ENCODE measurements around the gene KCTD18.

Gene KCTD18

DNA sequence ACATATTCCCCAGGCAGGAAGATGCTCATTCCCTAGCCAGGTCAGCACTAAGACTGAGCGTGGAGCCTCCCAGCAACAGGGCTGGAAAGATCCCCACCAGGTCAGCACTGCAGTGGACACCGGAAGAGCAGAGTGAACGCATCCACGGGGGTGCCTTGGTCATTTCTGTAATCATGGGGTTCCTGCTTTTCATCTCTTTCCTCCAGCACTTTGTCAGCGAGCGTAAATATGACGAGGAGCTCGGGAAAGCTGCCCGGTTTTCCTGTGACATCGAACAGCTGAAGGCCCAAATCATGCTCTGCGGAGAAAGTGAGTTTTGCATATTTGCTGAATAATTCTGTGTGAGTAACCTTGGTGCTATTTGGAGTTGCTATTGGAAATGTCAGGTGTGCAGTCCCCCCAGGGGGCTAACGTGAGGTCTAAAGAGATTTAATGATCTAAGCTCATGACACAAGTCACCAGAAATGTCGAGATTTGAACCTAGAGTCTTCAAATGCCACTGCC is 40.1 kb downstream of the KCTD18 start:
- Histone ChIP-seq H3K27me3 (no peaks in the 10 kb centered on the region), H3K27ac (no peak overlapping the region), H3K36me3 (peaks cover 24 to 97% (median 67%) of the 10 kb centered on the region in 11 experiments; a peak in 21 of 22 replicates), H4K20me1 (no peaks in the 10 kb centered on the region; a peak in 1 of 22 replicates), H3K4me1 (peaks cover 0 to 13% (median 6%) of the 10 kb centered on the region in 10 experiments; a peak in 8 of 20 replicates), H3K9me3 (replicated peaks in 1 of 11) (no peaks in the 10 kb centered on the region), H3K9ac (0 out of 22 replicates have a peak overlapping the region, but pooled peaks of 1 of the 11 experiments have one; percentile 22), H3K4me2 (no peak overlapping the region), H3K4me3 (no peak overlapping the region)
- no peak for TF ChIP-seq Cebpa-rat (IDR thresholded peaks at IDR 0.05)

DNA sequence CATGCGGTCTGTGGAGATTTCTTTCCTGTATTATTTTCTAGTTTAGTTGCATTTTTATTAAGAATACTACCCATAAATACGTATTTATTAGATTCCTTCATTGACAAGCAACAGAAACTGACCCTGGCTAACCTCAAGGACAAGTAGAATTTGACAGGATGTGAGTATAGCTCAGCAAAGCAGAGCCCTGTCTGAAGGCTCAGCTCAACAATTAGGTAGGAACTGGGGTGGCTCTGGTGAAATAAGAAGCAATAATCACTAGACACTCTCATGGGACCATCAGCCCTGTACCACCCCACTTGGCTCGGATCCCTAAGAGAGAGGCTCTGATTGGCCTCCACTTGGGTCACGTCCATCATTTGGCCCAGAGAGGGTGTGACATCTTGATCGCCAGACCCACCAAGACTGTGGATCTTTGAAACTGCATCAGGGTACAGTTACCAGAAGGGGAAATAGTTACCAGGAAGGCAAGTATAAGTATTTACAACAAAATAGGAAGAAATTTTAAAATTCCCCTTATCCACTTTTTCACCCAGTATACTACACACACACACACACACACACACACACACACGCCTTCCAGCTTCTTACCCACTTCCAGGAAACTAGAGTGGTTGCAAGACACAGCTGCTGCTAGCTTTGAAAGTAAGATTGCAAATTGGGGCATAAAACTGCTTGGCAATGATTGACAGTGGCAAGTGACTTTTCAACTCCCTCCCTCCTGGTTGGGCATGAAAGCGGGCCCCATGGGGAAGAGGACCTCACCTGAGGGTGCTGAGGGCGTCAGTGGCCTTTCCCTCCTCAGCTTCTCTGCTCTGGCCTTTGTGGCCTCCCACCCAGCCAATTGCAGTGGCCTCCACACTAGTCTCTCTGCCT is 41.8 kb downstream of the KCTD18 start:
- Histone ChIP-seq H3K9ac (no peak overlapping the region), H3K4me3 (no peak overlapping the region), H3K27me3 (no peaks in the 10 kb centered on the region), H3K36me3 (peaks cover 12 to 91% (median 60%) of the 10 kb centered on the region in 11 experiments; a peak in 21 of 22 replicates), H3K4me2 (no peak overlapping the region), H3K4me1 (peaks cover 0 to 13% (median 6%) of the 10 kb centered on the region in 10 experiments; a peak in 8 of 20 replicates), H4K20me1 (no peaks in the 10 kb centered on the region; a peak in 1 of 22 replicates), H3K27ac (no peak overlapping the region), H3K9me3 (replicated peaks in 1 of 11) (no peaks in the 10 kb centered on the region)
- TF ChIP-seq Cebpa-rat (IDR thresholded peaks at IDR 0.05): no peak

DNA sequence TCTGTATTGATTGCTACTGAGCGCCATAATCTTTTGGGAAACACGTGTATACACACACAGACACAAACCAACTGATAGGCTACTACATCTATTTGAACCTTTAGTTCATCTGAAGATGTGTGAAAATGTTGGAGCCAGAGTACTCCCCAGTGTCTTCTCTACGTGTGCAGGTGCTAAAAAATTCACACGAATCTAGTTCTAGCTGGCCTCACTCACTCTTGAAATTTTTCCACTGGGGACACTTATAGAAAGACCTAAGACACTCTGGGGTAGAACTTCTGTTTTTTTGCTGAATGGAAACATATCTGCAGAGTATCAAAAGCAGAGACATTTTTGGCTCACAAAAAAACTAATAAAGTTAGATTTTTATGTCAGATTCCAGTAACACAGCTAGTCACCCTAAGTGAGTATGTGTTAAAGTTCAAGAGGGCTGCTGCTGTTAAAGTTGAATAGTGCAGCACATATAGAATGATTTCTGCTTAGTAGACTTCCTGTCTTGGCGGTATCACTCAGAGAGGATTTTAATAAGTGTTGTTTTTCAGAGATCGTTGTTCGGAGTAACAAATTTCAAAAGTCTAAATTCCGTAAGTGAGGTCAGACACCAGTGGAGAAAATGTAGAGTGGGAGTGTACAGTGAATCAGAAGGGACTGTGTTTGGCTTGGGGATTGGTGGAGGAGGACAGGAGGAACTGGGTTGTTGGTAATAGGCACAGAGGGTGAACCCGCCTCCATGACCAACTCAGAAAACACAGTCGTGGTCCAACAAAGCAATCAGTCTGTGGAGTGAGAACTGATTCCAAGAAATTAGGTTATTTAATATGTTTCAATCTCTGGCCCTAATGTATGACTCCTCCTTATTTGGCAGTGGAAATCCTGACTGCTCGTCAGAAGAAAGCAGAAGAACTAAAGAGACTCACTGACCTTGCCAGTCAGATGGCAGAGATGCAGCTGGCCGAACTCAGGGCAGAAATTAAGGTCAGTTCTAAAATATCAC is 43.1 kb downstream of the KCTD18 start:
- no peak overlapping the region for H3K27ac ChIP-seq

DNA sequence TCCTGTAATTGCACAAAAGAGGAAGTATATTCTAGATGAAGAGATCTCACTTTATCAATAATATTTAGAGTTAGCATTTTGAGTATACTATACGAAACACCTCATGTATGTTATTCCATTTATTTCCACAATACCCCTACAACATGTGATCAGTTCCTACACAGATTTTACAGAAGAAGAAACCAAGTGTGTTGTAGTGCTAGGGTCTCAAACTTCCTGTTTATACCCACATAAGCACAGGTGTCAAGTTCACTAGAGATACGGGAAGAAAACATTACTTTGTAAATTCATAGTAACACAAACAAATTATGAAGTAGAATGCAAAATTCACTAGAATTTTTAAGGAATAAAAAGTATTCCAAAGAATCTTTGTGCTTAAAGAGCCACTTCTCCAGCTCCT is 46.4 kb downstream of the KCTD18 start:
- H3K4me3 ChIP-seq: no peak overlapping the region
- H3K4me2 ChIP-seq: no peak overlapping the region
- H3K27ac ChIP-seq: no peak overlapping the region
- no peaks in the 10 kb centered on the region for H4K20me1 ChIP-seq
- no peak overlapping the region for H3K9ac ChIP-seq
- H3K4me1 ChIP-seq: no peaks in the 10 kb centered on the region
- H3K27me3 ChIP-seq: no peaks in the 10 kb centered on the region
- TF ChIP-seq Cebpa-rat (IDR thresholded peaks at IDR 0.05): no peak
- peaks cover 14 to 84% (median 42%) of the 10 kb centered on the region in 11 experiments for H3K36me3 ChIP-seq
- H3K9me3 ChIP-seq (replicated peaks in 1 of 11): no peaks in the 10 kb centered on the region

More for the DNA sequence above, 43.1 kb downstream of the KCTD18 start:
- Histone ChIP-seq H3K4me3 (no peak overlapping the region), H3K36me3 (peaks cover 17 to 91% (median 56%) of the 10 kb centered on the region in 11 experiments), H3K9me3 (replicated peaks in 1 of 11) (no peaks in the 10 kb centered on the region), H3K27me3 (no peaks in the 10 kb centered on the region), H3K4me1 (peaks cover 0 to 13% (median 6%) of the 10 kb centered on the region in 10 experiments; a peak in 8 of 20 replicates), H3K4me2 (no peak overlapping the region), H4K20me1 (no peaks in the 10 kb centered on the region; a peak in 1 of 22 replicates), H3K9ac (no peak overlapping the region)
- no peak for TF ChIP-seq Cebpa-rat (IDR thresholded peaks at IDR 0.05)

DNA sequence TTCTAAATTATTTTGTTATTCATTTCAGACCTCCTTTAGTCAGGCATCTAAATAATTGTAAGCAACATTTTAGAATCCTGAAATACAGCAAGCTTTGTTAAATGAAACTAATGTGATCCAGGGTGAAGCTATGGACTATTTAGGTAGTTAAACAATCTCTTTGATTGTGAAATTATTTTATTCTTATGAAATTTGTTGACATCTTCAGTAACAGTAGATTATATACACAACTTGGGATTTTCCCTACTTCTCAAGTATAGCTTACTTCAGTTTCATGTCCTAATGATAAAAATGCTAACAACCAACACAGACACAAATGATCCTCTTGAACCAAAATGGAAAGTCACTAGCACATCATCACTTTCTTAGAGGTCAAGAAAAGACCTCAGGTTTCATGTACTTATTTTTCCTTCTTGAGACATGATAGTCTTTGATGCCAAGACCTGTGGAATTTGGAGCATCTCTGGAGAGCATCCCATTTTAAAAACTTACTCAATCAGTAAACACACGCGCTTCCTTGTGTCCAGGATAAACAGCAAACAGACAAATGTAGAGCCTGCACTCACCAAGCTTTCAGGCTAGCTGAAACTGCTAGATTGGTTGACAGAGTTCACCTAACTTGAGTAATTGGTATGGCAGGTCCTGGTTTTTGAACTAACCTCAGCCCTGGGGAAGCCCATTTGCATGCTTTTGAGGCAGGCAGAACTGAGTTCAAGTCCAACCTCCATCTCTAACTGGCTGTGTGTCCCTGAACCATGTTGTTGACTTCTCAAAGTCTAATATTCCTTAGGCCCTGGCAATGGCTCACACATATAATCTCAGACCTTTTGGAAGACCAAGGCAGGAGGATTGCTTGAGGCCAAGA is 47.8 kb downstream of the KCTD18 start:
- Histone ChIP-seq H3K4me3 (no peak overlapping the region), H3K4me1 (no peaks in the 10 kb centered on the region), H3K27me3 (no peaks in the 10 kb centered on the region), H3K36me3 (peaks cover 8 to 79% (median 28%) of the 10 kb centered on the region in 11 experiments), H4K20me1 (no peaks in the 10 kb centered on the region), H3K27ac (no peak overlapping the region), H3K9me3 (replicated peaks in 1 of 11) (no peaks in the 10 kb centered on the region), H3K9ac (no peak overlapping the region), H3K4me2 (no peak overlapping the region)
- TF ChIP-seq Cebpa-rat (IDR thresholded peaks at IDR 0.05): no peak

DNA sequence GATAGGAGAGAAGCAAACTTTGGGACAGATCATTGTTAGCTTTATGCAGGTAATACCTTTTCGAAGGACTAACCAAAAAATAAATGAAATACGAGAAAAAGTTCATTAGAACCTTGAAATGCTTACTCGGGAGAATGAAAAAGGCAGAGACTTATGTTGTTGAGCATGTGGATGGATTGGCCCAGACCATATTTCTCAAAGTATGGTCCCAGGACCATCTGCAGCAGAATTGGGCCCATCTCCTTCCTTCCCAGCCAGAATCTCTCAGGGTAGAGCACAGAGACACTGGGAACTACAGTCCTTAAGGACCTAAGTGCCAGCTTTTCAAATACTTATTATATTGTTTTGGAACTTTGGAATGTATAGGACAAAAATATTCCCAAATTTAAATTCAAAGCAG is 50.8 kb downstream of the KCTD18 start:
- TF ChIP-seq Cebpa-rat (IDR thresholded peaks at IDR 0.05): no peak
- Histone ChIP-seq H3K27ac (no peak overlapping the region), H3K9ac (no peak overlapping the region), H3K9me3 (replicated peaks in 1 of 11) (no peaks in the 10 kb centered on the region), H3K4me2 (no peak overlapping the region), H3K4me3 (no peak overlapping the region), H3K36me3 (peaks cover 1 to 77% (median 25%) of the 10 kb centered on the region in 11 experiments; a peak in 20 of 22 replicates), H3K27me3 (no peaks in the 10 kb centered on the region), H4K20me1 (no peaks in the 10 kb centered on the region), H3K4me1 (no peaks in the 10 kb centered on the region)

DNA sequence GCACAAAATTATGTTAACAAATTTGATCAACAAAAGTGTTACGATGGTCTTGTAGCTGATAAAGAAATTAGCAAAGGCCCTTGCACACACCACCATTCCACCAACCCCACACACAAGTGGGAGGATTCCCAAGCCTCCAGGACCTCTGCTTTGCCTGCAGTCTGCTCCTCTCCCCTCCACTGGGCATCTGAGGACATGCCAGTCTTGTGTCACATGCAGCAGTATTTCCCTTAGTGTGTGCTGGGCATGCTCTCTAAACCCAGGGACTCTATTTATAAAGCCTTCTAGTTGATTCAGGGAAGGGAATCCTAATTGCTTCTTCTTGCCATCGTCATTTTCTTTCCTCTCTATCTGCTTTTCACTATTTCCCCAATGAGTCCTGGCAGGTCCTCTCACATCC is 53.3 kb downstream of the KCTD18 start:
- Histone ChIP-seq H3K27me3 (no peaks in the 10 kb centered on the region), H3K9ac (no peak overlapping the region), H4K20me1 (no peaks in the 10 kb centered on the region), H3K4me3 (no peak overlapping the region), H3K4me1 (peaks cover 0 to 4% (median 0%) of the 10 kb centered on the region in 10 experiments; a peak in 7 of 20 replicates), H3K27ac (no peak overlapping the region), H3K4me2 (no peak overlapping the region), H3K9me3 (replicated peaks in 1 of 11) (no peaks in the 10 kb centered on the region), H3K36me3 (peaks cover 0 to 66% (median 17%) of the 10 kb centered on the region in 11 experiments; a peak in 16 of 22 replicates)
- TF ChIP-seq Cebpa-rat (IDR thresholded peaks at IDR 0.05): no peak

DNA sequence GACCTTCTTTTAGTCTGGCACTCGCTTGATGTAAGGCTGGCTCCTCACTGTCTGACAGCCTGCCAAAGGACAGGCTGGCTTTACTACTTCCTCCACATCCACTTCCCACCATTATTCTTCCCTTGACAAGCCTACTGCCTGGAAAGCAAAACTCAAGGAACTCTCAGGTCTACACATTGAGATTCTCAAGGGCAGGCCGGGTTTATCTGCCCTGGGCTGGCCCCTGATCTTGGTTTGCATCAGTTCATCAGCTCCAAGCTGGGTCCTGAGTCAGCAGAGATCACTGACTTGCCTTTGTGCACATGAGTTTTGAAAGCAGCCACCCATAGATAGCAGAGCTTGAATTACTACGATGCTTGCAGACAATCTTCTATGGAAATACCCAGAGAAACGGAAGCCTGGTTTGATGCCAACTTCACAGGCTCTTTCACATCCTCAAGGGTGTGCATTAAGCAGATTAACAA is 53.9 kb downstream of the KCTD18 start:
- Histone ChIP-seq H3K27me3 (no peaks in the 10 kb centered on the region), H3K9ac (no peak overlapping the region), H3K4me1 (peaks cover 0 to 10% (median 0%) of the 10 kb centered on the region in 10 experiments; a peak in 7 of 20 replicates), H3K27ac (no peak overlapping the region), H3K9me3 (replicated peaks in 1 of 11) (no peaks in the 10 kb centered on the region), H3K36me3 (peaks cover 2 to 62% (median 21%) of the 10 kb centered on the region in 11 experiments; a peak in 18 of 22 replicates), H3K4me2 (no peak overlapping the region), H3K4me3 (no peak overlapping the region), H4K20me1 (no peaks in the 10 kb centered on the region)
- TF ChIP-seq Cebpa-rat (IDR thresholded peaks at IDR 0.05): no peak
